SK-N-SH treated with all-trans-retinoic acid at 6 μM for 48 hours (cell line): ENCODE results near the gene BCAS4.

ENCODE experiments used
- PATZ1 ChIP-seq: fragments of 250-450 bp; sonication (Bioruptor Pico); IDR thresholded peaks from 2 replicates; pipeline ENCODE4 v1.8.0; 2020; ENCODE audit warnings: mild to moderate bottlenecking, moderate library complexity, borderline replicate concordance
- PPARA ChIP-seq: fragments of 250-450 bp; sonication (Bioruptor Pico); IDR thresholded peaks from 2 replicates; pipeline ENCODE4 v1.5.0; 2020; ENCODE audit warnings: mild to moderate bottlenecking, borderline replicate concordance
- RARB ChIP-seq: fragments of 250-450 bp; sonication (Bioruptor Pico); IDR thresholded peaks from 2 replicates; pipeline ENCODE4 v1.8.0; 2021; ENCODE audit warnings: mild to moderate bottlenecking, moderate library complexity
- TSHZ2 ChIP-seq: fragments of 250-450 bp; sonication (Bioruptor Pico); IDR thresholded peaks from 2 replicates; pipeline ENCODE4 v1.5.0; 2020; ENCODE audit warnings: mild to moderate bottlenecking, moderate library complexity
- ZFP3 ChIP-seq: fragments of 250-450 bp; sonication (Bioruptor Pico); IDR thresholded peaks from 2 replicates; pipeline ENCODE4 v1.5.0; 2020; ENCODE audit warnings: mild to moderate bottlenecking, moderate library complexity
- ZNF8 ChIP-seq: fragments of 450-650 bp; formaldehyde crosslinking; IDR thresholded peaks from 2 replicates; pipeline ENCODE4 v1.5.0; 2020; ENCODE audit warnings: mild to moderate bottlenecking, moderate library complexity

GRCh38 chr20:50918403-50918802, 123.5 kb downstream of the BCAS4 start:
- no peak for TF ChIP-seq ZNF8 (CRISPR knock-in tag)
- no peak for TF ChIP-seq PPARA
- no peak for TF ChIP-seq PATZ1 (CRISPR knock-in tag)
- no peak for TF ChIP-seq RARB
- TF ChIP-seq TSHZ2, result no peak
- no peak for TF ChIP-seq ZFP3 (CRISPR knock-in tag)
